ENCODE data around the gene HBS1L.

HBS1L gene

GRCh38 chr6:134943522-134944111 is 111.0 kb downstream of the HBS1L start (continued):
- TF ChIP-seq ZNF513 (tag by site-specific recombination; IDR thresholded peaks at IDR 0.05) (no peak), ZNF561 (tag by site-specific recombination; IDR thresholded peaks at IDR 0.05; ENCODE audit: borderline replicate concordance) (no peak), KLF17 (tag by site-specific recombination; IDR thresholded peaks at IDR 0.05) (no peak)

- POLR2A ChIA-PET: no interaction called here
- CTCF ChIA-PET: interaction anchor here (0.6 to 4.2 kb wide), 13 partner anchors 19 to 1015 kb away, joined by 3 to 49 read pairs (median 20); no protein-coding TSS in a partner anchor
- H3K9me3 ChIP-seq (ENCODE audit: control insufficient read depth, insufficient read depth, low read depth, low read length): no peaks in the 10 kb centered on the region
- H3K36me3 ChIP-seq (ENCODE audit: control insufficient read depth in 2 of 2, insufficient read depth in 1 of 2, low read length in 2 of 2): no peaks in the 10 kb centered on the region
- H3K27ac ChIP-seq (ENCODE audit: extremely low read depth, low read depth, low read length): no peak overlapping the region
- TF ChIP-seq ZEB2 (tag by site-specific recombination; IDR thresholded peaks at IDR 0.05) (no peak), KLF17 (tag by site-specific recombination; IDR thresholded peaks at IDR 0.05) (no peak), ZNF157 (tag by site-specific recombination; IDR thresholded peaks at IDR 0.05) (no peak), ZNF544 (tag by site-specific recombination; IDR thresholded peaks at IDR 0.05) (no peak), ZNF639 (tag by site-specific recombination; IDR thresholded peaks at IDR 0.05) (no peak), GLIS2 (tag by site-specific recombination; IDR thresholded peaks at IDR 0.05) (no peak), OSR2 (tag by site-specific recombination; IDR thresholded peaks at IDR 0.05) (no peak), BCL11B (tag by site-specific recombination; IDR thresholded peaks at IDR 0.05; ENCODE audit: low read depth) (no peak), ZBTB7A (tag by site-specific recombination; IDR thresholded peaks at IDR 0.05; ENCODE audit: low read depth) (no peak), ZBTB17 (tag by site-specific recombination; IDR thresholded peaks at IDR 0.05) (no peak), ZNF175 (tag by site-specific recombination; IDR thresholded peaks at IDR 0.05) (no peak), OVOL3 (tag by site-specific recombination; IDR thresholded peaks at IDR 0.05) (no peak), KLF1 (tag by site-specific recombination; IDR thresholded peaks at IDR 0.05) (no peak), ZNF280D (tag by site-specific recombination; IDR thresholded peaks at IDR 0.05) (no peak)
- H3K4me3 ChIP-seq (ENCODE audit: low read depth, low read length): no peak overlapping the region
- peaks cover 4% of the 10 kb centered on the region; the same call in 1 of the 2 replicates for H3K4me1 ChIP-seq (ENCODE audit: control insufficient read depth, insufficient read depth, low read length)
Observed at GRCh38 chr6:134938896-134939295, 115.7 kb downstream of the HBS1L start.
